Peyer's patch (tissue), 4 donors: ENCODE data around the gene RNF157. TPM values are rescaled to one million over a fixed set of nuclear protein-coding genes. Genes with fewer than 3 reads are reported as not detected.

Experiments
- DNase-seq, 3 donors: peaks; one replicate each; pipeline ENCODE4 v3.0.0-alpha.2; 2017 to 2019
- H3K27ac ChIP-seq, 4 donors: fragments of 200-600 bp; sonication (generic); one replicate each; pipeline ENCODE4 v1.5.1; 2016 to 2019
- H3K27me3 ChIP-seq, 2 donors: fragments of 200-600 bp; sonication (generic); one replicate each; pipeline ENCODE4 v1.5.1; 2019
- H3K36me3 ChIP-seq, 3 donors: fragments of 200-600 bp; sonication (generic); one replicate each; pipeline ENCODE4 v1.5.1; 2016 to 2019
- H3K4me1 ChIP-seq, 4 donors: fragments of 200-600 bp; sonication (generic); one replicate each; pipeline ENCODE4 v1.5.1; 2016 to 2019
- H3K4me3 ChIP-seq, 4 donors: fragments of 200-600 bp; sonication (generic); 1 replicate in 3 of 4; 2 replicates in 1 of 4; pipeline ENCODE4 v1.5.1; 2016 to 2019; ENCODE audit warnings: mild to moderate bottlenecking in 1 of 4
- H3K9me3 ChIP-seq, 4 donors: fragments of 200-600 bp; sonication (generic); one replicate each; pipeline ENCODE4 v1.5.1; 2016 to 2019; ENCODE audit warnings: mild to moderate bottlenecking in 1 of 4
- CTCF ChIP-seq, 6 experiments: fragments of 450-650 bp in 4 of 6; fragments of 200-600 bp in 2 of 6; sonication (generic) in 1 of 6; IDR thresholded peaks; one replicate each; pipeline ENCODE4 v1.5.1; 2017 to 2019; ENCODE audit warnings: antibody characterized with exemption in 6 of 6, mild to moderate bottlenecking in 3 of 6, moderate library complexity in 1 of 6
- POLR2A ChIP-seq, 2 donors: fragments of 450-650 bp; IDR thresholded peaks; one replicate each; pipeline ENCODE4 v1.5.1; 2017; ENCODE audit warnings: antibody characterized with exemption in 2 of 2, mild to moderate bottlenecking in 2 of 2, moderate library complexity in 2 of 2
- total RNA-seq, 4 donors: library from RNA; depleted of rRNA; stranded (reverse); fragments of >200 nt; gene quantifications; one replicate each; pipeline ENCODE4 v1.1.0, GENCODE V29; 2016

The RNF157 gene
- total RNA-seq, 4 donors from 2014 or later = 73.4 to 115 (median 106) TPM

GRCh38 chr17:76271669-76272540 lies 31.6 kb upstream of the RNF157 start:
- peaks cover 8 to 63% (median 55%) of the 10 kb centered on the region in 4 donors for H3K4me1 ChIP-seq
- peak in 2 of 3 donors; percentile 82 to 86 for DNase-seq
- no peaks in the 10 kb centered on the region for H3K9me3 ChIP-seq
- no peaks in the 10 kb centered on the region for H3K27me3 ChIP-seq
- peak overlapping the region; percentile 28 to 49 (median 43) for H3K4me3 ChIP-seq
- peaks cover 0 to 21% (median 0%) of the 10 kb centered on the region in 3 donors for H3K36me3 ChIP-seq
- H3K27ac ChIP-seq = peak overlapping the region; percentile 64 to 98 (median 81)
- TF ChIP-seq POLR2A (IDR thresholded peaks at IDR 0.05) = no peak
- TF ChIP-seq CTCF (IDR thresholded peaks at IDR 0.05) = peak in 2 of 6 experiments; percentile 7 to 11

GRCh38 chr17:76270770-76271668 lies 30.7 kb upstream of the RNF157 start:
- peaks cover 8 to 66% (median 59%) of the 10 kb centered on the region in 4 donors for H3K4me1 ChIP-seq
- DNase-seq = peak in 2 of 3 donors; percentile 41 to 78

GRCh38 chr17:76270127-76270592 lies 29.9 kb upstream of the RNF157 start:
- H3K4me1 ChIP-seq = peaks cover 8 to 66% (median 59%) of the 10 kb centered on the region in 4 donors
- H3K36me3 ChIP-seq = peaks cover 0 to 21% (median 0%) of the 10 kb centered on the region in 3 donors

More at GRCh38 chr17:76270770-76271668, 30.7 kb upstream of the RNF157 start:
- TF ChIP-seq POLR2A (IDR thresholded peaks at IDR 0.05) (peak in 1 of 2 donors; percentile 42), CTCF (IDR thresholded peaks at IDR 0.05) (no peak)
- H3K4me3 ChIP-seq = peak overlapping the region in 3 of 4 donors; percentile 28 to 49 (median 40)
- H3K27ac ChIP-seq = peak overlapping the region; percentile 64 to 98 (median 81)
- no peaks in the 10 kb centered on the region for H3K9me3 ChIP-seq
- no peaks in the 10 kb centered on the region for H3K27me3 ChIP-seq
- H3K36me3 ChIP-seq = peaks cover 0 to 21% (median 0%) of the 10 kb centered on the region in 3 donors

GRCh38 chr17:76268991-76269981 lies 29.0 kb upstream of the RNF157 start:
- H3K36me3 ChIP-seq = peaks cover 0 to 21% (median 0%) of the 10 kb centered on the region in 3 donors
- H3K9me3 ChIP-seq = no peaks in the 10 kb centered on the region
- H3K27ac ChIP-seq = peak overlapping the region; percentile 63 to 98 (median 80)
- DNase-seq = no peak
- peaks cover 10 to 66% (median 63%) of the 10 kb centered on the region in 4 donors for H3K4me1 ChIP-seq
- peak overlapping the region in 1 of 4 donors; percentile 87 for H3K4me3 ChIP-seq
- no peaks in the 10 kb centered on the region for H3K27me3 ChIP-seq
- no peak for TF ChIP-seq CTCF (IDR thresholded peaks at IDR 0.05)
- TF ChIP-seq POLR2A (IDR thresholded peaks at IDR 0.05) = no peak

More at GRCh38 chr17:76270127-76270592, 29.9 kb upstream of the RNF157 start:
- peak overlapping the region in 2 of 4 donors; percentile 2 to 4 for H3K4me3 ChIP-seq
- H3K9me3 ChIP-seq = no peaks in the 10 kb centered on the region
- no peak for TF ChIP-seq CTCF (IDR thresholded peaks at IDR 0.05)
- H3K27me3 ChIP-seq = no peaks in the 10 kb centered on the region
- peak in 1 of 3 donors; percentile 36 for DNase-seq
- peak overlapping the region; percentile 20 to 98 (median 70) for H3K27ac ChIP-seq
